Calu3 (cell line): ENCODE data around the gene BBS7. TPM values are rescaled to one million over a fixed set of nuclear protein-coding genes. Genes with fewer than 3 reads are reported as not detected.

ENCODE experiments used
- BruUV-seq: library from RNA; stranded (reverse); fragments of 400-500 nt; replicated peaks from 2 replicates; lab custom pipeline; 2021; lab: Mats Ljungman, UMichigan
- CTCF ChIA-PET: fragments of 300-600 bp; sonication (Branson Sonifier 250); formaldehyde crosslinking; loops from one replicate; lab custom pipeline; 2022; ENCODE audit warnings: antibody characterized with exemption; lab: Charles Lee
- DNase-seq: peaks from one replicate; pipeline ENCODE4 v3.0.0; 2022
- H3K27ac Mint-ChIP-seq: one replicate; pipeline ENCODE4 v1.8.0; 2022; ENCODE audit warnings: mixed read lengths; ENCODE audit not compliant: unreplicated experiment
- H3K27me3 Mint-ChIP-seq: one replicate; pipeline ENCODE4 v1.8.0; 2022; ENCODE audit warnings: mixed read lengths; ENCODE audit not compliant: unreplicated experiment
- H3K36me3 Mint-ChIP-seq: one replicate; pipeline ENCODE4 v1.8.0; 2022; ENCODE audit warnings: mild to moderate bottlenecking, moderate library complexity, mixed read lengths; ENCODE audit not compliant: insufficient read depth, unreplicated experiment
- H3K4me1 Mint-ChIP-seq: one replicate; pipeline ENCODE4 v1.8.0; 2022; ENCODE audit warnings: mild to moderate bottlenecking, low read depth, mixed read lengths; ENCODE audit not compliant: unreplicated experiment
- H3K4me3 Mint-ChIP-seq: one replicate; pipeline ENCODE4 v1.8.0; 2022; ENCODE audit warnings: mild to moderate bottlenecking, low read depth, moderate library complexity, mixed read lengths; ENCODE audit not compliant: unreplicated experiment
- H3K9me3 Mint-ChIP-seq: one replicate; pipeline ENCODE4 v1.8.0; 2022; ENCODE audit warnings: low read depth, mixed read lengths; ENCODE audit not compliant: unreplicated experiment
- CTCF ChIP-seq: fragments of 200-600 bp; IDR thresholded peaks from one replicate; pipeline ENCODE4 v1.8.0; 2022; ENCODE audit warnings: antibody characterized with exemption; ENCODE audit not compliant: unreplicated experiment
- intact Hi-C: fragments of 100-400 bp; cut with micrococcal nuclease; formaldehyde crosslinking; loops from one replicate; pipeline ENCODE4 v1.10.0; 2022; ENCODE audit not compliant: unreplicated experiment
- total RNA-seq: library from RNA; stranded (reverse); gene quantifications from 2 replicates; pipeline ENCODE4 v1.2.3, GENCODE V29; 2022

Gene BBS7
- total RNA-seq, 1 experiment from 2014 or later: 11.7 TPM

DNA sequence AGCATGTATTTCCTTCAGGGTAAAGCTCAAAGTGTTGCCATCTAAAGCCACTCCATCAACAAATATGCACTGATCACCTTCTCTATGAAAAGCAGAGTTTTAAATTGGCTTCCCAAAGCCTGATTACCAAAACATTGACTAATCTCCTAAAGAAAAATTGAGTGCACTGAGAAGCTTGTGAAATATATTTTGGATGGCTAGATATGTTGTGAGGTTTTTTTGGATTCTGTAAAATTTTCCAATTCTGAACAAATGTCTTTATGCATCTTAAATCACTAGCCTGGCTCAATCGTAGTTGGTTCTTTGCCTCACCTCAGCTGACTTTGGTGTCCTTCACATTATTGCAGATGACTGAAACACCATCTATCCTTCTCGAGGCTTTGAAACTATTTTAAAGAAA lies 84.1 kb downstream of the BBS7 start:
- Mint-ChIP-seq H3K36me3 (no peaks in the 10 kb centered on the region), H3K27ac (no peak overlapping the region), H3K4me3 (no peak overlapping the region), H3K27me3 (no peaks in the 10 kb centered on the region), H3K4me1 (peaks cover 31% of the 10 kb centered on the region), H3K9me3 (no peaks in the 10 kb centered on the region)
- DNase-seq: no peak
- BruUV-seq: no TSS peak
- CTCF ChIA-PET: no interaction called here
- intact Hi-C loops: no loop called here
- no peak for TF ChIP-seq CTCF

- Mint-ChIP-seq H3K4me3 (no peak overlapping the region), H3K27me3 (no peaks in the 10 kb centered on the region), H3K4me1 (peaks cover 27% of the 10 kb centered on the region), H3K9me3 (no peaks in the 10 kb centered on the region), H3K36me3 (no peaks in the 10 kb centered on the region), H3K27ac (no peak overlapping the region)
- intact Hi-C loops: no loop called here
- CTCF ChIA-PET: no interaction called here
- TF ChIP-seq CTCF: no peak
- DNase-seq: no peak
- BruUV-seq: no TSS peak
These were observed 84.8 kb downstream of the BBS7 start for GRCh38 chr4:121785479-121785878.

- Mint-ChIP-seq H3K27me3 (no peaks in the 10 kb centered on the region), H3K27ac (no peak overlapping the region), H3K4me1 (peaks cover 23% of the 10 kb centered on the region), H3K36me3 (no peaks in the 10 kb centered on the region), H3K4me3 (no peak overlapping the region), H3K9me3 (no peaks in the 10 kb centered on the region)
- DNase-seq: peak; percentile 49
- CTCF ChIA-PET: interaction anchor here (1.1 kb wide), 1 partner anchor 89 kb away, joined by 3 read pairs; no protein-coding TSS in a partner anchor
- no peak for TF ChIP-seq CTCF
- intact Hi-C loops: no loop called here
- BruUV-seq: no TSS peak
These were observed 85.3 kb downstream of the BBS7 start for GRCh38 chr4:121784975-121785374.

- Mint-ChIP-seq H3K27me3 (no peaks in the 10 kb centered on the region), H3K27ac (no peak overlapping the region), H3K4me1 (peaks cover 20% of the 10 kb centered on the region), H3K4me3 (no peak overlapping the region), H3K9me3 (no peaks in the 10 kb centered on the region), H3K36me3 (no peaks in the 10 kb centered on the region)
- no peak for DNase-seq
- BruUV-seq: no TSS peak
- CTCF ChIA-PET: interaction anchor here (0.6 to 1.1 kb wide), 2 partner anchors 88 to 587 kb away, joined by 3 to 4 read pairs; no protein-coding TSS in a partner anchor
- intact Hi-C loops: no loop called here
- no peak for TF ChIP-seq CTCF
These were observed 85.9 kb downstream of the BBS7 start for GRCh38 chr4:121784401-121784800.
